ENCODE results near the gene ENC1.

Gene ENC1

GRCh38 chr5:74599148-74599547, 41.4 kb downstream of the ENC1 start:
- DNase-seq, result no peak

DNA sequence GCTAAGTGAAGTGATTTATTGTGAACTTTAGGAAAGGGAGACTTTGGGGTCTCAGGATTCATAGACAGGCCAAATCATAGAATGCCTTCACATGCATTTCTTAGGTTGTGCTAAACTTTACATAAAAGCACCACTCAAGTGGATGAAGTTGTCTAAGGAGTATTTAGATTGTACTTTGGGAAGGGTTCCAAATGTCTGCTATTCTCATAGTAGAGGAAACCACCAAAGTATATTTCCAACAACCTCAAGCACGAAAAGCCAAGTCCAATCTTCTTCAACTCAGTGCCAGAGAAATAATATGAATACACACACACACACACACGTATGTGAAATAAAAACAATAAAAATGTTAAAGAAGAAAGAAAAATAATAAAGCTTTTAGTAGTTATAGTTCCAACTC, 41.8 kb downstream of the ENC1 start:
- no peak for DNase-seq

- DNase-seq, result no peak
Observed at GRCh38 chr5:74596927-74597326, 43.6 kb downstream of the ENC1 start.

DNA sequence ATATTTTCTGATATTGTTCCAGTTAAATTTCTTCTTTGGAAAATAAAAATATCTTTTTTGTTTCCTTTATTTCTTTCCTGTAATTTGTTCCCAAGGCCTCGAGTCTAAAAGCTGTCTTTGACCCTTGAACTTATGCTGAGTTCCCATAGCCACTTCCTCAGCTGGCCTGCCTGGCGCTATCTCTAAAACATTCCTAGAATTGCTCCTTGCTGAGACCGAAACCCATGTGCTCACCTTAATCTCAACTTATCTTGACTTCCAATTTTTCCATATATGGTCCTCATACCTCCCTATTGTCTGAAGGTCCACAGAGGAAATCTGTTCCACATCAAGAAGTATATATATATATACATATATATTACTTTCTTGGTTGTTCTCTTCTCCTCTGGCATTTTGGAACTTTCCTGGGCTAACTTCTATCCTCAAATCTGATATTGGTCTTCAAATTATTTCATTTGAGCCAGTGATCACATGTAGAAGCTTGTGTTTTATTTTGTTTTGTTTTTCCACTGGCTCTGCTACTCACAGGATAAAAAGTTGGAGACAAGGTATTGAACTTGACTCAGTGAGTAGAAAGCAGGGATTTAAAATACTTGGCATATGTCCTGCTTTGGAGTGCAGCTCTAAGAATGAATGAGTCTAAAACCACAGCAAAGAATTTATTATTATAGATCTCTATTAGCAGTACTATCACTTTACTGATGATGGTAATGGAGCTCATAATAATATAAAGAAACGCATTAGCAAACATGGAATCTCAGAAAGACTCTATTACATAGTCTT, 45.2 kb downstream of the ENC1 start:
- no peak for DNase-seq

- DNase-seq, result no peak
Observed at GRCh38 chr5:74594137-74595040, 46.1 kb downstream of the ENC1 start.

- no peak for DNase-seq
Observed at GRCh38 chr5:74589204-74590056, 51.1 kb downstream of the ENC1 start.

- no peak for DNase-seq
Observed at GRCh38 chr5:74588415-74588814, 52.1 kb downstream of the ENC1 start.

DNA sequence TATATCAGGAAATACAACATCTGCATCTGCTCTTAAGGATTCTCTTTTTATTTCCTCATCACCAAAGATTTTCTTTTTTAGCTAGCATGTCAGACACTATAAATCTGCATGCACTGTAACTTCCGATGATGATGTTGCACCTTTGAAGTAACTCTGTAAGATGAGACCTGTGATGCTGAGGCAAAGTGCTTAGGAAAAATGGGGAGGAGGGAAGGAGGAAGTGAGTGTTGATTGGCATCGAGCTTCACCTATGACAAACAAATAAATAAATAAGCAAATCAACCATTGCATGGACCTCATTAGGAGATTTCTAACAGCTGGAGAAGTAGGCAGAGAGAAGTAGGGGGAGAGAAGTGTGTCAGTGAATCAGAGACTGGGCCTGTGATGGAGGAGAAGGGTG, 52.6 kb downstream of the ENC1 start:
- no peak for DNase-seq

GRCh38 chr5:74587300-74587699, 53.2 kb downstream of the ENC1 start:
- DNase-seq, result no peak

GRCh38 chr5:74586856-74587255, 53.7 kb downstream of the ENC1 start:
- no peak for DNase-seq

DNA sequence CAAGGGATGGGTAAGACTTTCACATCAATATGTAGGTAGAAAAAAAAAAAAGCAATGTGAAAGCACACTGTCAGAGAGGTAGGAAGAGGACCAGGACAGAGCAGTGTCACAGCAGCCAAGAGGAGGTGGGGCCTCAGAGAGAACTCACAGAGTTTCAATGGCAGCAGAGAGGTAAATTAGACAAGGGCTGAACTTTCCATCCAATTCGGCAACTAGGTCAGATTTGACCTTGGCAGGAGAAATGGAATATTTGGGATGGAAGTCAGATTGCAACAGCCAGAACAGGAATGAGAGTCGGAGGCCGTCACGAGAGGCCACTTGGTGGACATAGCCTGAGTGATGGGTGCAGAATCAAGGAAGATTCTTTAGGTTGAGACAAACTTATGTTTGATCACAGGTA, 57.7 kb downstream of the ENC1 start:
- no peak for DNase-seq

- DNase-seq, result no peak
Observed at GRCh38 chr5:74581988-74582365, 58.6 kb downstream of the ENC1 start.

- DNase-seq, result no peak
Observed at GRCh38 chr5:74580729-74581109, 59.8 kb downstream of the ENC1 start.

- no peak for DNase-seq
Observed at GRCh38 chr5:74579215-74579614, 61.3 kb downstream of the ENC1 start.

DNA sequence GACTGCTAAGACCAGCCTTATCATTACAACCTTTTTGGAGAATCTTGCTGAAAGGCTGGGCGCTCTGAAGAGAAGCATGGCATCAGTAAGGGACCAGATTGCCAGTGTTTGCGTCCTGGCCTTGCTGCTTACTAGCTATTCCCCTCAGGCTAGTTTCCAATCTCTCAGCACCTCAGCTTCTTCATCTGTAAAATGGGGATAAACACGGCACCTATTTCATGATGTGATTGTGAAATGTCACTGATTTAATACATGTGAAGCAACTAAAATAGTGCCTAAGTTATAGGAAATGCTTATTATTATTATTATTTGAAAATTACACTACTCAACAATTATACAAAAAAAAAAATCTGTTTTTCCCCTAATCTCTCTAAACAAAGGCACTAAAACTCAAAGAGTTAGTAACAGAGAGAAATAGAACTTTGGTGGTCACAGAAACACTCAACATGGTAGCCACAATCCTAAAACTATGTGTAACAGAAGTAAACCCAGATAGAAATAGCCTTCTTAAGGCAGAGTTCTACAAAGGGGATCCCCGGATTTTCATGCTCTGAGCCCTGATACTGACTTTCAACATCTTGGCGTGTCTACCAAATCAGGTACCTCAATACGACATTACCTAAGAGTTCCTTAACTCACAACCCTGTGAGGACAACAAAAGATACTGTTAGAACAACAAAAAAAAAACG, 62.0 kb downstream of the ENC1 start:
- DNase-seq, result no peak

Measured in NCI-H446 treated with DMSO at 0.1 percent for 48 hours (cell line).